HG03558 (cell line): ENCODE measurements around the gene WDR83.
"Not testable (repeated sequence)": the region's sequence is repeated elsewhere in the genome, so short reads cannot be mapped to it uniquely, and the experiment has no call there.

Experiments used
- ATAC-seq: cut with Tn5 transposase; IDR thresholded peaks from one replicate; pipeline ENCODE4 v1.9.1; 2021; ENCODE audit warnings: moderate number of reproducible peaks; ENCODE audit not compliant: unreplicated experiment; ENCODE audit errors: extremely low read depth

The WDR83 gene

DNA sequence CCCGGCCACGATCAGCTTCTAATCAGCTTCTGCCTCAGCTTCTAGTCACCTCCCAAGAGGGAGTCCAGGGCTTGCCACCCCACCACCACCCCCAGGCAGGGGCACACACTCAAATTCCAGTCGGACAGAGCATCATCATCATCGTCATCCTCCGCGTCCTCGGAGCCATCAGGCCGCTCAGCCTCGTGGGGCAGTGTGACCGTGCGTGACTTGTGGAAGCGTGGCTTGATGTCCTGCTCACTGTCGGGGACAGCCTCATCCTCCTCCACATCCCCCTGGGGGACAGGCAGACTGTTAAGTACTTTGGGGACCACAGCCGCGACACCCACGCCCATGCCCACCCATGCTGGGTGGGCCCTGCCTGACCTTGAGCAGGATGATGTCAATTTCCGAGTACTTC lies 44.6 kb downstream of the WDR83 start:
- no peak for ATAC-seq

- not testable (repeated sequence) for ATAC-seq
These were observed 45.5 kb downstream of the WDR83 start for GRCh38 chr19:12712077-12712476.

- not testable (repeated sequence) for ATAC-seq
These were observed 46.7 kb downstream of the WDR83 start for GRCh38 chr19:12713304-12713703.

- no peak for ATAC-seq
These were observed 48.5 kb downstream of the WDR83 start for GRCh38 chr19:12715102-12715501.

DNA sequence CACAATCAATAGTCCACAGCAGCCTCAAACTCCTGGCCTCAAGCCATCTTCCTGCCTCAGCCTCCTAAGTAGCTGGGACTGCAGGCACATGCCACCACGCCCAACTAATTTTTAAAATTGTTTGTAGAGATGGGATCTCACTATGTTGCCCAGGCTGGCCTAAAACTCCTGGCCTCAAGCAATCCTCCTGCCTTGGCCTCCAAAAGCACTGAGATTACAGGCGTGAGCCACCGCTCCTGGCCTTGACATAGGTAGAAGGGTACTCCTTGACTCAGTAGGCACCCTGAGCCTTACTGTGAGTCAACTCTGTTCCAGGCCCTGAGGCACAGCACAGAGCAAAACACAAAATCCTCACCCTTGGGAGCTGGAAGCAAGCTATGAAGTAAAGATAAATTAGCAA lies 49.3 kb downstream of the WDR83 start:
- no peak for ATAC-seq

- ATAC-seq, result no peak
These were observed 53.7 kb downstream of the WDR83 start for GRCh38 chr19:12720296-12720695.

DNA sequence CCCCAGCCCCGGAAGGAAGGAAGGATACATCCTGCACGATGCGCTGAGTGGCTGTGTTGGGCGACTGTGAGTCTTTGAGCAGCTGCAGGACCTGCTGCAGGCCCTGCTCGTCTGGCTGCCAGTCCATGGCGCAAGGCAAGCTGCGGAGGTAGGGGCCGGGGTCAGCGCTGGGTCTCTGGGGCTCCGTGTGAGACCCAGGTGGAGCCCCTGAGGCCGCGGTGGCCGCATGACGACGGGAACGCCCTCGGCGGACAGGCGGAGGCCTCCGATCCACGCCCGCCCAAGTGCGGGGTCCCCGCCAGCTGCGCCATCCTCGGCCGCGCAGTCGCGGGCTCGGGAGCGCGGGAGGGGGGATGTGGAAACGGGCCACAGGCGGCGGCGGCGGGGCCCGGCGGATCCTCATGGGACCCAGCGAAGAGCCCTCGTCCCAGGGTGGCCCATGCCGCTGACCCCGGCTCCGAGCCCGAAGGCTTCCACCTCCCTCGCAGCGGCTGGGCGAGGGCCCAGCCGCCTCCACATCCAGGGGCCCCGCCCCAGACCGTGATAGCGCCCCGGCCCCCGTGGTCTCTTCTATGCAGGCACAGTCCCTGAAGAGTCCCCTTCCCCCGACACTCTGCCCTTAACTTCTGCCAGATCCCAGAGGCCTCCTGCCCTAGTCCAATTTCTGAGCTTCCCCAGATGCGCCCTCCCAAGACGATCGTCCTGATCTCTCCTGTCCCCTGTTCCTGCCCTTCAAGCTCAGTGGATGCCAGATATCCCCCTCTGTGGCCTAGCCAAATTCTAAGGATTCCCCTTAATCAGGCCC lies 54.4 kb downstream of the WDR83 start:
- no peak for ATAC-seq

DNA sequence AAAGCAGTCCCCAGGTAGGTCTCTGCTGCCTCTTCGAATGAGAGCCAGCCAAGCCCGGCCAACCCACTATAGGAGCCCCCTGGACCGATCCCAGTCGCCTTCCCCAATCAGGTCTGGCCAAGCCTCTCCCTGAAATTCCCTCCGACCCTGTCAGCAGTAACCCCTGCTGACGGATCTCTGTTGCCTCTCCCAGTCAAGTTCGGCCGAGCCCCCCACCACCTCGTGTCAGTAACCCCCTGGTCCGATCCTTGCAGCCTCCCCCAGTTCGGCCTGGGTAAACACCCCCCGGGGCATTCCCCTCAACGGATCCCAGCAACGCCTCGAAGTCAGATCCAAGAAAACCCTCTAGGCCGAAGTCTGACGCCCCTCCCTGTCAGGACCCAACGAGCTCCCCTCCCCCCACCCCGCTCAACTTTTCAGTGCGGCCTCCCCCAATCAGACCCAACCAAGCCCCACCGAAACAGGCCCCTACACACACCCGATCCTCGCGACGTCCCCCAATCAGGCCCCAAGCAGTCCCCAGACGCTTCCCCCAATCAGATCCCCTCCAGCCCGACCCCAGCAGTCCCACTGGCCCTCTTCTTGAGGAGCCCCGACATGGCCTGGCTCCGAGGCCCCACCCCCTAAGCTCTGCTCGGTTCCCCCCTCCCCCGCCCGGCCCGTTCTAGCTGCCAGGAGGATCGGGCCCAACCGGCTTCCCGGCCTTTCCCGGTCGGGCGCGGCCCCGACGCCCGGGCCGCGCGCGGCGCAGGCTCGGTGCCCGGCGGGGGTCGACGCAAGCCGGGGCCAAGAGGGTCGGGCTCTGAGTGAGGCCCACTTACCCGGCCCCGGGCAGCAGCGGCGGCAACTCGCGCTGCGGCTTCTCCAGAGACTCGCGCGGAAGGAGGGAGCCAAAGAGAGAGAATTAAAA lies 55.3 kb downstream of the WDR83 start:
- ATAC-seq, result no peak

- ATAC-seq, result no peak
These were observed 56.2 kb downstream of the WDR83 start for GRCh38 chr19:12722566-12723380.

GRCh38 chr19:12723381-12723640 lies 56.7 kb downstream of the WDR83 start:
- ATAC-seq, result no peak

DNA sequence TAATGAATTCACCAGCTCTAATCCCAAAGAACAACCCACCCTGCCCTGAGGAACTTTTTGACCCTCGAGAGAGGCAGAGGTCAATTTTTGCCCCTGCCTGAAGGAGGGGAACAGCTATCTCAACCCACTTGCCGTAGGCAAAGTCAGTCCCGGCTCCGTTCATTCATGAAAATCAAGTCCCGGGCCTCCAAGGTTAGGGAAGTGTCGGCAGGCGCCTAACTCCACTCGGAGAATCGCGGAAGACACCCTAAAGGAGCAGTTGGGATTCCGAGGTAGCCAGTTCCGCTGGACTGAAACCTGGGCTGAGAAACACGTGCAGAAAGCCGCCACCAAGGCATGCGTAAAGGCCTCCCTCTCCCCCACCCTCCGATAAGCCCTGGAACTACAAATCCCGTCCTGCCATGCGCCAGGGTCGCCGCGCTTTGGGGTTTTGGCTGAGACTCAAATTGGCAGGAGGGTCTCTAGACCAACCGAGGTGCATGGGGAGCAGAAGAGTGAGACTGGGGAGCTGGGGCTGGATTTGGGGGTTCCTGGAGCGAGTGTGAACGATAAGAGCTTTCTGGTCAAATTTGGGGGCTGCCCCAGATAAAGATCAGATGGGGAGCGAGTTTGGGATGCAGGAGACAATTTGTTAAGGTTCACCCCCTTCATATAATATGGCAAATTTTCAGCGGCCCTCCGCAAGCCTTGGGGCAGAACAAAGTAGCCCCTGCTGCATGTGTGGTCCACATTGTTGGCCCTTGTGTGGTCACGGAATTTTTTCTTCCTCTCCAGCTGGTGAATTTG lies 57.2 kb downstream of the WDR83 start, which contains the start of gene TNPO2:
TSS of gene TNPO2 (minus strand) at position 292 of the 786 bp plus-strand sequence. CDS start 2,955 bp downstream, outside the sequence.
- ATAC-seq, result no peak
